Stimulated activated CD8-positive, alpha-beta memory T cell treated with anti-CD3 and anti-CD28 coated beads, Interleukin-4, amount 100 ng/mL, for 1 hour (primary cell): ENCODE results near the gene ATP2B3.

Experiments
- DNase-seq, 2 donors: peaks; one replicate each; pipeline ENCODE4 v3.0.0-alpha.2; 2020; ENCODE audit warnings: low read depth in 2 of 2, low spot score in 1 of 2

ATP2B3 gene

GRCh38 chrX:153488231-153488914, 29.1 kb upstream of the ATP2B3 start:
- no peak for DNase-seq

- DNase-seq: no peak
Observed at GRCh38 chrX:153490217-153490930, 27.1 kb upstream of the ATP2B3 start.

GRCh38 chrX:153491351-153491914, 26.0 kb upstream of the ATP2B3 start:
- no peak for DNase-seq

- no peak for DNase-seq
Observed at GRCh38 chrX:153491918-153492317, 25.5 kb upstream of the ATP2B3 start.

- DNase-seq: no peak
Observed at GRCh38 chrX:153492543-153492942, 24.9 kb upstream of the ATP2B3 start.

GRCh38 chrX:153493085-153493484, 24.4 kb upstream of the ATP2B3 start:
- DNase-seq: no peak

- DNase-seq: no peak
Observed at GRCh38 chrX:153494061-153494460, 23.4 kb upstream of the ATP2B3 start.

- DNase-seq: no peak
Observed at GRCh38 chrX:153494541-153495361, 22.7 kb upstream of the ATP2B3 start, which contains the start of gene BGN. Gene BGN, plus strand, starts transcription at chrX:153494980. Its CDS starts 9,652 bp downstream, at chrX:153504632.

- no peak for DNase-seq
Observed at GRCh38 chrX:153495362-153495751, 22.1 kb upstream of the ATP2B3 start.

- DNase-seq: no peak
Observed at GRCh38 chrX:153495903-153496589, 21.4 kb upstream of the ATP2B3 start.

- no peak for DNase-seq
Observed at GRCh38 chrX:153496590-153496959, 20.9 kb upstream of the ATP2B3 start.

- no peak for DNase-seq
Observed at GRCh38 chrX:153498453-153498852, 19.0 kb upstream of the ATP2B3 start.

GRCh38 chrX:153499341-153499740, 18.1 kb upstream of the ATP2B3 start:
- DNase-seq: no peak

- no peak for DNase-seq
Observed at GRCh38 chrX:153499876-153500275, 17.6 kb upstream of the ATP2B3 start.

- DNase-seq: no peak
Observed at GRCh38 chrX:153500676-153501280, 16.7 kb upstream of the ATP2B3 start.

- DNase-seq: no peak
Observed at GRCh38 chrX:153501530-153501929, 15.9 kb upstream of the ATP2B3 start.

- no peak for DNase-seq
Observed at GRCh38 chrX:153502131-153502530, 15.3 kb upstream of the ATP2B3 start.

- no peak for DNase-seq
Observed at GRCh38 chrX:153502796-153503195, 14.6 kb upstream of the ATP2B3 start.

GRCh38 chrX:153504445-153505016, 12.9 kb upstream of the ATP2B3 start:
- DNase-seq: no peak

GRCh38 chrX:153505361-153505760, 12.1 kb upstream of the ATP2B3 start:
- DNase-seq: no peak
